HUES48 (cell line): Measurements from ENCODE around the gene DDX1.

Experiments
- H3K27ac ChIP-seq: one replicate; pipeline ENCODE4 v1.7.0; 2013; ENCODE audit warnings: low read depth, low read length, inconsistent platforms
- H3K27me3 ChIP-seq: 2 replicates; pipeline ENCODE4 v1.6.1; 2013; ENCODE audit warnings: mild to moderate bottlenecking, low read length; ENCODE audit not compliant: control insufficient read depth, insufficient read depth
- H3K36me3 ChIP-seq: 2 replicates; pipeline ENCODE4 v1.6.1; 2013; ENCODE audit warnings: low read length; ENCODE audit not compliant: control insufficient read depth, insufficient read depth
- H3K4me1 ChIP-seq: 2 replicates; pipeline ENCODE4 v1.6.1; 2013; ENCODE audit warnings: mild to moderate bottlenecking, low read length; ENCODE audit not compliant: control insufficient read depth, insufficient read depth
- H3K4me3 ChIP-seq: 2 replicates; pipeline ENCODE4 v1.5.1; 2013; ENCODE audit warnings: mild to moderate bottlenecking, low read depth, low read length
- H3K9ac ChIP-seq: 2 replicates; pipeline ENCODE4 v1.6.1; 2013; ENCODE audit warnings: mild to moderate bottlenecking, low read depth, low read length, moderate library complexity
- H3K9me3 ChIP-seq: 2 replicates; pipeline ENCODE4 v1.6.1; 2013; ENCODE audit warnings: low read length; ENCODE audit not compliant: control insufficient read depth, insufficient read depth

Gene DDX1

DNA sequence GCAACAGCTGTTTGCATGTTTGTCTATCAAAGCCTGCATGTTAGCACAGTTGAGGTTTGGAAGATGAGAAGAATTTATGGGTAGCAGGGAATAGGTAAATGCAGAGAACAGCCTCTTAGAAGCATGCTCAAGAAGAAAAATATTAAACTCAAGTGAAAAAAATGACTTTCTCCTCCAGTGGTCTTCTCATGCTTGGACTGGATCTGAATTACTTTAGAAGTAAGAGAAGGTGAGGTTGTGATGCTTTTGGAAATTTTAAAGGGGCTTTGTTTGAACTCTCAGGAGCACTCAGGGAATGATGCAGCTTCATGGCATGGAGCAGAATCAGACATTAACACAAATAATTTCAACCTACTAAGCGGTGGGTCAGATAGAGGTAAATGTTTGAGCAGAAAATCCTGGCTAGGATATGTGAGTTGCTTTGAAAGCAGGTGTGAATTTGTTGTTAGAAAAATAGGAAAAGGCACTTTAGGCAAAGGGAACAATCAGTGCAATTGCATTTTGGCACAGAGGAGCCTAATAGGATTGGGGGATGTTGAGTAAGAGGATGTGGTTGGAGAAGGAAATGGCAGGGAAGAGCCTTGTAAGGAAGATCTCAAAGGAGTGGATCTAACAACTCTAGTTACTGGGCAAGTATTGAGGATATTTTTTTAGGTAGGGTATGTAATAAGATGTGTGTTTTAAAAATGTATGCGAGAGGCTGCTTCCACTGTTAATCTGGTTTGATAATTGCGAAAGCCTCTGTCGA lies 76.3 kb downstream of the DDX1 start:
- H3K9ac ChIP-seq: no peak overlapping the region
- no peak overlapping the region for H3K27ac ChIP-seq
- no peaks in the 10 kb centered on the region for H3K36me3 ChIP-seq
- no peaks in the 10 kb centered on the region for H3K27me3 ChIP-seq
- H3K4me3 ChIP-seq: no peak overlapping the region
- H3K4me1 ChIP-seq: no peaks in the 10 kb centered on the region
- no peaks in the 10 kb centered on the region; the same call in 1 of the 2 replicates for H3K9me3 ChIP-seq

DNA sequence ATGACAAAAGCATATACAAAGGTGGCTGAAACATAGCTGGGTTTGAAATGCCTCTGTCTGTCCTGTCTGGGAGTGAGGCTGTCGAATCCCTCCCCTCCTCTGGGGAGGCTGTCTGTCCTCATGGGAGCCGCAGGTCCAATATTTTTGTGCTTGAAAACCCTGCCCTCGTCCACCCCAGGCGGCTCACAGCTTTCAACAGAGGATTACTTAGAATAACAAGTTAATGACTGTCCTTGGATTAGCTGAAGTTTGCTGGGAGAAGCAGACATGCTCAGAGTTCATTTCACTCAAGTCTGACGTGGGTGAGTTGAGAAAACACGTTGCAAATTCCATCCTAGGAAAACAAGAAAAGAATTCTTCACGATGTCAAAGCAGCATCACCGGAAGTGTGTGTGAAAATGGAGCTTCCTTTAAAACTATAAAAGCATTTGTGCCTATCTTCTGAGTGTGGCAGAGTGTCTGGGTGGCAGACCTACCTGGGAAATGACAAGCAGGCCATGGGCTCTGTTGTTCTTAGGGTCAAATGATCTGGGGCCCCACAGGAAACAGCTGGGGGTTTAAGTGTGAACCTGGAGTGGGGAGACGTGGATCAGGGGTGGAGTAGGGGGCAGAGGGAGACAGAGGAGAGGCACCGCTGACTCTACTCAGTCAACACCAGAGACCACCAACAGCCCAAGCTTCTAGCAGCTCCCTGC lies 77.1 kb downstream of the DDX1 start:
- no peaks in the 10 kb centered on the region for H3K4me1 ChIP-seq
- H3K9me3 ChIP-seq: no peaks in the 10 kb centered on the region; the same call in 1 of the 2 replicates
- no peak overlapping the region for H3K9ac ChIP-seq
- H3K36me3 ChIP-seq: no peaks in the 10 kb centered on the region
- H3K4me3 ChIP-seq: no peak overlapping the region
- no peaks in the 10 kb centered on the region for H3K27me3 ChIP-seq
- no peak overlapping the region for H3K27ac ChIP-seq

DNA sequence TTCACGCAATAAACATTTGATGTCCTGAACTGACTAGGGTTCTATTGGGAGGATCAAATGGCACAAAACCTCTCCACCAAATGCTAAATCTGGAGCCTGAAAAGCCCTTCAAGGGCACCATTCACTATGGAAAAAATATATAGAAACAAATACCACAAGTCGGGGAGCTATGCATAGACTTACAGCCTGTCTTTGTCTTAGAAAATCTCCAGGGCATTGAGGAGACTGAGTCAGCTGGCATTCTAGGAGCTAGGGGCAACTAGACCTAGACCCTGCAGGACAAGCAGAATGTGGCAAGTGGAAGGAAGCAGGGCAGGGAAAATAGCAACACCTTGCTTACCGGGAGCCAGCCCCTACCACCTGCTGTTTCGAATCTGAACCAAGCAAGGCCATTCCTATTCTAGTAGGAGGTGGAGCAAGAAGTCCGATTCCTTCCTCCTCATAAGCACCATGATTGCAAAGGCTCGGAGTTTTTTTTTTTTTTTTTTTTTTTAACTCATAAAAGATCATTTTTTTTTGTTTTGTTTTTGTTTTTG lies 77.8 kb downstream of the DDX1 start:
- Histone ChIP-seq H3K27me3 (no peaks in the 10 kb centered on the region), H3K4me3 (no peak overlapping the region), H3K27ac (no peak overlapping the region), H3K4me1 (no peaks in the 10 kb centered on the region), H3K36me3 (no peaks in the 10 kb centered on the region), H3K9ac (no peak overlapping the region), H3K9me3 (no peaks in the 10 kb centered on the region; the same call in 1 of the 2 replicates)

DNA sequence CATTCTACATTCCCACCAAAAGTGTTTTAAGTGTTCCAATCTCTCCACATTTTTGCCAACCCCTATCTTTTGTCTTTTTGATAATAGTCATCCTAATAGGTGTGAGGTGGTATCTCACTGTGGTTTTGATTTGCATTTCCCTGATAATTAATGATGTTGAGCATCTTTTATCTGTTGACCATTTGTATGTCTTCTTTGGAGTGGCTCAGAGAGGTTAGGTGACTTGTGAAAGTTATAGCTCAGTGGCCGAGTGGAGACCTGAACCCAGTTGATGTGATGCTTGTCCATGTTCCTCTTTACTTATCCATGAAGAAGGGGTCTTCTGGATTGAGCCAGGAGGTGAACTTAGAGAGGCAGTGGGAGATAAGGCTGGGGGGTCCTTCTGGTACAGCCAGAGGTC lies 78.8 kb downstream of the DDX1 start:
- Histone ChIP-seq H3K4me3 (no peak overlapping the region), H3K9me3 (no peaks in the 10 kb centered on the region; the same call in 1 of the 2 replicates), H3K27me3 (no peaks in the 10 kb centered on the region), H3K27ac (no peak overlapping the region), H3K9ac (no peak overlapping the region), H3K36me3 (no peaks in the 10 kb centered on the region), H3K4me1 (no peaks in the 10 kb centered on the region)

DNA sequence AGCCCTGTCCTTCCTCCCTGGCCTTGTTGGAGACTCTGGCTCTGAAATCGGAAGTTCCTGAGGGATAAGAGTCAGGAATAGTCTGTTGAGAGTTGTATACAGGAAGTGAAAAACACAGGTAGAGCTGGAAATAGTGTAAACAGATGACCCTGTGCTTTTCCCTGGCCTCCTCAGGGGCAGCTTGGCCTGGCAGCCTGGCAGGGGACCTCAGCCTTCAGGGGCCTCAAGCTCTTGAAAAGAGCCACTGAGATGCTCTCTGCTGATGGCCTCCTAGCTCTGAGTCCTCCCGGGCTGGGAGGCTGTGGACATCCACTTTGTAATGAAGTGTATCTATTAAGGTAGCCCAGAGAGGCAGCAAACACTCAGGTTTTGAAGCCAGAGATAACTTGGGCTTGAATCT lies 79.3 kb downstream of the DDX1 start:
- H3K4me3 ChIP-seq: no peak overlapping the region
- no peaks in the 10 kb centered on the region; the same call in 1 of the 2 replicates for H3K9me3 ChIP-seq
- no peak overlapping the region for H3K27ac ChIP-seq
- H3K4me1 ChIP-seq: no peaks in the 10 kb centered on the region
- H3K9ac ChIP-seq: no peak overlapping the region
- H3K27me3 ChIP-seq: no peaks in the 10 kb centered on the region
- no peaks in the 10 kb centered on the region for H3K36me3 ChIP-seq

DNA sequence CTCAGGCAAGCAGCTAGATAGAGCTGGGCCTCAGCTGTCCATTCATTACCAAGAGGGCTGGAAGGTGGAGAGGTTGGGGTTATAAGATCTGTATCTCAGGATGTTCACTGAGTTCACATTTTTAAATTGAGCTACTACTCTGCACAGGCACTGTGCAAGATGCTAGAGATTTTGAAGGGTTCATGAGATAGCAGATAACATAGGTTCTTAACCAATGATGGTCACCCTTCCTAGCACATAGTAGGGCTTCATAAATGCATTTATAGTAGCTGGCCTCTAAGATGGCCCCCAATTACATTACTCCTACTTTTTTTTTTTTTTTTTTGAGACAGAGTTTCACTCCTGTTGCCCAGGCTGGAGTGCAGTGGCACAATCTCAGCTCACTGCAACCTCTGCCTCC lies 79.7 kb downstream of the DDX1 start:
- Histone ChIP-seq H3K4me1 (no peaks in the 10 kb centered on the region), H3K27ac (no peak overlapping the region), H3K36me3 (no peaks in the 10 kb centered on the region), H3K9ac (no peak overlapping the region), H3K9me3 (no peaks in the 10 kb centered on the region; the same call in 1 of the 2 replicates), H3K27me3 (no peaks in the 10 kb centered on the region), H3K4me3 (no peak overlapping the region)

DNA sequence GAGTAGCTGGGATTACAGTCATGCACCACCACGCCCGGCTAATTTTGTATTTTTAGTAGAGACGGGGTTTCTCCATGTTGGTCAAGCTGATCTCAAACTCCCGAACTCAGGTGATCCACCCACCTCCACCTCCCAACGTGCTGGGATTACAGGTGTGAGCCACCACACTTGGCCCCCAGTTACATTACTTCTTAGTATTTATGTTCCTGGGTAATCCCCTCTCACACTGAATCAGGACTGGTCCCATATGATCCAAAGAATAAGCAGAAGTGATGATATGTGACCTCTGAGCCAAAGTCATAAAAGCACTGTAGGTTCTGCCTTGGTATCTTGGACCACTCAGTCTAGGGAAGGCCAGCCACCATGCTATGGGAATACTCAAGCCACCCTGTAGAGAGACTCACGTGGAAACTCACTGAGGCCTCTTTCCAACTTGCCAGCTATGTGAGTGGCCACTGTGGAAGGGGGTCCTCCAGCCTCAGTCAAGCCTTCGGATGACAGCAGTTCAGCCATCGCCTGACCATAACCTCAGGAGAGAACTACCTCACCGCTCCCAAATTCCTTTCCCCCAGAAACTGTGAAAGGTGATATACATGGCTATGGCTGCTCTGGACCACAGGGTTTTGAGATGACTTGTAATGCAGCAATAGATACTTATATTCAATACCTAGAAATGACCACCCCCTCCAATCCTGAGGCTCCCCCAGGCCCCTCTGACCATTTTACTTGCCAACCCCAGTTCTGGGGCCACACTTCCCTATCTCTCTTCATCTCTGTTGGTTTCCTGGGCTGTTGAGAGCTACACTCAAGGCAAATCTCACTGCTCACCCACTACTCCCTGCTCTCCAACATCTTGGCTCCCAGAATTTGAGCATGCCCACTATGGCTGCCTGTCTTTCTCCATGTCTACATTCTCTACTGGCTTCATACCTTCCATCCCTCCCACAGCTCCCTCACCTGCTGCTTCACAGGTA lies 80.5 kb downstream of the DDX1 start:
- Histone ChIP-seq H3K27ac (no peak overlapping the region), H3K9ac (no peak overlapping the region), H3K4me3 (no peak overlapping the region), H3K36me3 (no peaks in the 10 kb centered on the region), H3K9me3 (no peaks in the 10 kb centered on the region; the same call in 1 of the 2 replicates), H3K4me1 (no peaks in the 10 kb centered on the region), H3K27me3 (no peaks in the 10 kb centered on the region)

DNA sequence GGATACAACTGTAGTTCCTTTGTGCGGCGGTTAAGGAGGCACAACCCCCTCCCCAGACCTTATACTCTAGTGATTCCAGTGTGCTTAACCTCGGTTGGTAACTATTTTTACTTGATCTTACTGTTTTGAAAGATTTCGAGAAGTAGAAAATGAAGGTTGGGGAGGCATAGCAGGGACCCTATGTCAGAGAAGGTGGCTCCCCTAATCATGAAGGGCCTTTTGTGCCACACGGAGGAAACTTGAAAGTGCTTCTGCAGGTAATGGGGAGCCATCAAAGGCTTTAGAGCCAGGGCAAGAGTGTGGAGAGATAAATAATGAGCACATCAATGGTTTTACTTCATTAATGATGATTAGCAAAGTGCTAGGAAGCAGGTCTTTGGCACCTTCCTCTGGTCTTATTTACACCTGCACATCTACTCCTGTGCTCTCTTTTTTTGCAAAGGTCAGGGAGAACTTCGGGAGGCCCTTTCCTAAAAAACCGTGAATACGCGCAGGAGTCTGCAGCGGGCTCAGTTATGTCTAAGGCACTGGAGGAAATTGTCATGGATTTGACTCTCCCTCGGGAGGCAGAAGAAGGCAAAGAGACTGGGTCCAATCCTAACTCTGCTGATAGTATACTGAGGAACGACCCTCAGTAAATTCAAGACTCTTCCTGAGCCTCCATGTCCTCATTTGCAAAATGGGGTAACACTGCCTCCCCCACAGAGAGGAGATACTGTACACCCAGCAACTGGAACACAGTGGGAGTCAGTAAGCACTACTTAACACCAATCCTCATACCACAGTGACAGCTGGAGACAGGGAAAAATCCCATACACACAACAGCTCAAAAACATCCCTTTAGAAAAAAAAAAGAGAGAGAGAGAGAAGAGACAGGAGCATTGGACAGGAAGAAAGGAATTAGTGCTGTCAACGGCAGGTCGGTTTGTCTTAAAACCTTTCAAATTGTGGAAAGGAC lies 81.6 kb downstream of the DDX1 start:
- H3K27me3 ChIP-seq: no peaks in the 10 kb centered on the region
- no peak overlapping the region for H3K4me3 ChIP-seq
- no peak overlapping the region for H3K9ac ChIP-seq
- H3K4me1 ChIP-seq: no peaks in the 10 kb centered on the region
- no peaks in the 10 kb centered on the region; the same call in 1 of the 2 replicates for H3K9me3 ChIP-seq
- no peaks in the 10 kb centered on the region for H3K36me3 ChIP-seq
- no peak overlapping the region for H3K27ac ChIP-seq

DNA sequence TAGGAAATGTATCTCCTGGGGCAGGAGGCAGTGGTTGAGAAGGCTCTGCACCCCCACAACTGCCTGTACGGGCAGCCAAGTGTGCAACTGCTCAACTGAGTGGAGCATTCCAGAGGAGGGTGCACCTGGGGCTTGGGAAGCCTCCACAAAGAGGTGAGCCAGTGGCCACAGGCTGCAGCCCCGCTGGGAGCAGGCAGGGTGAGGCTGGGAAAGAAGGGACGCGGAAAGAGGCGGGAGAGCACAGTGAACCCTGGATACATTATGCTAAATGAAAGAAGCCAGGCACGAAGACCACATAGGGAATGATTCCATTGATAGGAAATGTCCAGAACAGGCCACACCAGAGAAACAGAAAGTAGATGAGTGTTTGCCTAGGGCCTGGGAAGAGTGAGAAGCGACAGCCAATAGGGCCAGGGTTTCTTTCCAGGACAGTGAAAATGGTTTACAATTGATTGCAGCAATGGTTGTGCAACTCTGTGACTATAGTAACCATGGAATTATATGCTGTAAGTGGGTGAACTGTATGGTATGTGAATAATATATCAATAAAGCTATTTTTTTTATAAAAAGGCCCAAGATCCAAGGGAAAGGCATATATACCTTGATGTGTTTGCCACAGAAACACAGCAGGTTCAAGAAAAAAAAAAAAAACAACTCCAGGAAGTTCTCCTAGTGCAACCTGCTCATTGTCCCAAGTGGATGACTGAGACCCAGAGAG lies 82.4 kb downstream of the DDX1 start:
- Histone ChIP-seq H3K4me3 (no peak overlapping the region), H3K36me3 (no peaks in the 10 kb centered on the region), H3K9ac (no peak overlapping the region), H3K9me3 (peaks cover 2% of the 10 kb centered on the region; the same call in 1 of the 2 replicates), H3K27me3 (no peaks in the 10 kb centered on the region), H3K4me1 (no peaks in the 10 kb centered on the region), H3K27ac (no peak overlapping the region)
